Loucy (cell line): ENCODE results near the gene CYP27A1.

Source experiments
- EZH2phosphoT487 ChIP-seq: fragments of 200-600 bp; IDR thresholded peaks from 2 replicates; pipeline ENCODE4 v1.6.1; 2018; ENCODE audit warnings: antibody characterized with exemption, mild to moderate bottlenecking, moderate library complexity, borderline replicate concordance
- TF ChIP-seq, protein P1 (sequence below): fragments of 200-600 bp; sonication (generic); conservative IDR thresholded peaks from 2 replicates; pipeline ENCODE4 v1.5.1; 2014; ENCODE audit warnings: mild to moderate bottlenecking, antibody characterized with exemption, low read length

DNA sequence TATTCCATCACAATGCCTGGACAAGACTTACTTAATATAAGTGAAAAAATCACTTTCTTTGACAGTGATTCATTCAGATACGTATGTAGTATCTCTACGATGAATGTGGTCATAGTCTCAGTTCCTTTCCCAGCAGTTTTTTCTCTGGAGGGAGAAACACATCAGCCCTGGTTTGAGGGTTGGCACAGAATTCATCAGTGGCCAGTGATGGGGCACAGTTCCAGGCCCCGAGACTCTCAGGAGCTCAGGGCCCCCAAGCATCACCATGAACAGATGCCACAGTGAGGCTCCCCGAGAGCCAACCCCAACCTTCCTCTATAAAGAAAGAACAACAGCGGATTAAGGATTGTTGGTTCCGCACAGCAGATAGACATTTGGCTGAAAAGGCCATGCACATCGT is 37.1 kb downstream of the CYP27A1 start:
- TF ChIP-seq, protein P1, sequence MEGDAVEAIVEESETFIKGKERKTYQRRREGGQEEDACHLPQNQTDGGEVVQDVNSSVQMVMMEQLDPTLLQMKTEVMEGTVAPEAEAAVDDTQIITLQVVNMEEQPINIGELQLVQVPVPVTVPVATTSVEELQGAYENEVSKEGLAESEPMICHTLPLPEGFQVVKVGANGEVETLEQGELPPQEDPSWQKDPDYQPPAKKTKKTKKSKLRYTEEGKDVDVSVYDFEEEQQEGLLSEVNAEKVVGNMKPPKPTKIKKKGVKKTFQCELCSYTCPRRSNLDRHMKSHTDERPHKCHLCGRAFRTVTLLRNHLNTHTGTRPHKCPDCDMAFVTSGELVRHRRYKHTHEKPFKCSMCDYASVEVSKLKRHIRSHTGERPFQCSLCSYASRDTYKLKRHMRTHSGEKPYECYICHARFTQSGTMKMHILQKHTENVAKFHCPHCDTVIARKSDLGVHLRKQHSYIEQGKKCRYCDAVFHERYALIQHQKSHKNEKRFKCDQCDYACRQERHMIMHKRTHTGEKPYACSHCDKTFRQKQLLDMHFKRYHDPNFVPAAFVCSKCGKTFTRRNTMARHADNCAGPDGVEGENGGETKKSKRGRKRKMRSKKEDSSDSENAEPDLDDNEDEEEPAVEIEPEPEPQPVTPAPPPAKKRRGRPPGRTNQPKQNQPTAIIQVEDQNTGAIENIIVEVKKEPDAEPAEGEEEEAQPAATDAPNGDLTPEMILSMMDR = no peak
- no peak for TF ChIP-seq EZH2phosphoT487
